HepG2 (cell line): ENCODE results near the gene PHF23. TPM values are rescaled to one million over a fixed set of nuclear protein-coding genes. Genes with fewer than 3 reads are reported as not detected.

Source experiments
- CEBPB ChIP-seq: IDR thresholded peaks from 2 replicates; pipeline ENCODE4 v1.6.1; 2011; ENCODE audit warnings: low read depth, low read length, improper control_type of control experiment, borderline replicate concordance
- CHD4 ChIP-seq: fragments of 200-600 bp; sonication (generic); IDR thresholded peaks from 2 replicates; pipeline ENCODE4 v1.7.0; 2017; ENCODE audit warnings: mild to moderate bottlenecking, low read length, borderline replicate concordance
- ETS1 ChIP-seq: sonication (generic); formaldehyde crosslinking; IDR thresholded peaks from 2 replicates; pipeline ENCODE4 v1.4.0; 2020; ENCODE audit warnings: missing genetic modification reagents
- GLMP ChIP-seq: sonication (generic); formaldehyde crosslinking; IDR thresholded peaks from 2 replicates; pipeline ENCODE4 v1.9.0; 2021; ENCODE audit warnings: missing genetic modification reagents, mild to moderate bottlenecking, borderline replicate concordance
- KLF12 ChIP-seq: sonication (generic); formaldehyde crosslinking; IDR thresholded peaks from 2 replicates; pipeline ENCODE4 v1.4.0; 2020; ENCODE audit warnings: missing genetic modification reagents, borderline replicate concordance
- NFKBIZ ChIP-seq: IDR thresholded peaks from 2 replicates; pipeline ENCODE4 v1.6.1; 2018; ENCODE audit warnings: missing genetic modification reagents, missing compliant biosample characterization
- RERE ChIP-seq: IDR thresholded peaks from 2 replicates; pipeline ENCODE4 v1.6.1; 2016; ENCODE audit warnings: low read depth, missing genetic modification reagents, missing compliant biosample characterization
- SP4 ChIP-seq: sonication (generic); formaldehyde crosslinking; IDR thresholded peaks from 2 replicates; pipeline ENCODE4 v1.8.1; 2023; ENCODE audit warnings: mild to moderate bottlenecking, missing genetic modification reagents
- TAF1 ChIP-seq: sonication (generic); formaldehyde crosslinking; IDR thresholded peaks from 2 replicates; pipeline ENCODE4 v1.4.0; 2020; ENCODE audit warnings: missing genetic modification reagents
- ZFX ChIP-seq: sonication (generic); formaldehyde crosslinking; IDR thresholded peaks from 2 replicates; pipeline ENCODE4 v1.4.0; 2020; ENCODE audit warnings: mild to moderate bottlenecking, low read depth, missing genetic modification reagents, moderate library complexity
- ZMYM4 ChIP-seq: sonication (generic); formaldehyde crosslinking; IDR thresholded peaks from 2 replicates; pipeline ENCODE4 v1.8.1; 2023; ENCODE audit warnings: mild to moderate bottlenecking, missing genetic modification reagents
- ZNF317 ChIP-seq: sonication (generic); formaldehyde crosslinking; IDR thresholded peaks from 2 replicates; pipeline ENCODE4 v1.5.0; 2020; ENCODE audit warnings: mild to moderate bottlenecking, missing genetic modification reagents
- ZNF607 ChIP-seq: sonication (generic); formaldehyde crosslinking; IDR thresholded peaks from 2 replicates; pipeline ENCODE4 v1.5.1; 2020; ENCODE audit warnings: missing genetic modification reagents, mild to moderate bottlenecking, borderline replicate concordance
- polyA plus RNA-seq, 8 experiments: library from polyadenylated mRNA; depleted of rRNA in 3 of 8; stranded (reverse) in 7 of 8; unstranded in 1 of 8; fragments of >200 nt; fragmentation: Illumina TruSeq in 4 of 8; extraction: Trizol in 4 of 8; gene quantifications; 2 replicates each; pipeline versions ENCODE4 v1.2.1 to v1.2.3, GENCODE V29; 2011 to 2016; ENCODE audit warnings: low read depth in 4 of 8, missing spikeins in 1 of 8, mixed read lengths in 1 of 8; ENCODE audit not compliant: insufficient read depth in 1 of 8
- total RNA-seq, 5 experiments: library from RNA; depleted of rRNA; stranded (reverse); fragments of >200 nt; fragmentation: Illumina TruSeq; extraction: Trizol; gene quantifications; 2 replicates each; pipeline ENCODE4 v1.2.3, GENCODE V29; 2016; ENCODE audit warnings: low read depth in 1 of 5
- TF ChIP-seq, protein P1 (sequence below): sonication (generic); formaldehyde crosslinking; IDR thresholded peaks from 2 replicates; pipeline ENCODE4 v1.8.0; 2022; ENCODE audit warnings: mild to moderate bottlenecking, missing genetic modification reagents; ENCODE audit not compliant: insufficient replicate concordance

The PHF23 gene
- total and polyA plus RNA-seq, 2 of the 13 experiments (the other 11 are each of a cell fraction or from before 2014, with no cell fraction given), result 27.6 to 33.2 TPM

DNA sequence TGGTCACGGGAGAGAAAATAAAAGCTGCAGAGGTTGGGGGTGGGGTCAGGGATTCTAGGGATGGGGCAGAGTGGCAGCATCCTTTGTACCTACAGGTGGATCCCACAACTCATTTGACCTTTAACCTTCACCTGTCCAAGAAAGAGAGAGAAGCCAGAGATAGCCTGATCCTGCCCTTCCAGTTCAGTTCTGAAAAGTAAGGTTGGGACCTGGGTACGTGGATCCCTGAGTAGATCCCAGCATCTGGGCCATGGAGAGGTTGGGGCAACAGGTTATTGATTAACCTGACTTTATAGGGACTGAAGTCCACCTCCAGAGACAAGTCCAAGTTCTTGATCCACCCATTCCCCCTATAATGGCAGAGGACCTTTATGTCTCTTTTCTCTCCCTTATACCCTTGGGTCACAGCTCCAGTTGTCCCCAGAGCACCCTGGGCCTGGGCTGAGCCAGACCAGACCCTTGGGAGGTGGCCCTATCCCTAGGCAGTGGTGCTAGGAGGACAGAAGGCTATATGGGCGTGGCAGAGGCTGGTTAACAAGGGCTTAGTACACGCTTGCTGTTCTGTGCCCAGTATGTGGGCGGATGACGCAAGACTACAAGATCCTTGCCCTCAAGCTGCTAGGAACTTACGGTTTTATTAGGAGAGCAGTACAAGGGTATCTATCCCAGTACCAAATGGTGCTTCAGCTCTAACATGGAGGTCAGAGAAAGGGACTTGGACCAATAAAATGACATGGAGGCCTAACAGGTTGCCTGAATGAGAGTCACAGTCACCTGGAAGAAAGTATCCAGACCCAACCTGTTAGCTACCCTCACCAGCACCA, 19.7 kb upstream of the PHF23 start (continued):
- TF ChIP-seq GLMP (CRISPR knock-in tag) (no peak), KLF12 (peak; percentile 63; the same call in 1 of the 2 replicates), ZNF607 (CRISPR knock-in tag) (peak; percentile 32; the same call in 1 of the 2 replicates), CHD4 (peak; percentile 63; the same call in 1 of the 2 replicates), ETS1 (CRISPR knock-in tag) (no peak), ZFX (CRISPR knock-in tag) (peak; percentile 45; the same call in 1 of the 2 replicates), ZMYM4 (CRISPR knock-in tag) (0 out of 2 replicates have a peak, but pooled peaks have one; percentile 44), TAF1 (CRISPR knock-in tag) (no peak), SP4 (CRISPR knock-in tag) (peak; percentile 75; the same call in 1 of the 2 replicates), NFKBIZ (CRISPR knock-in tag) (no peak), RERE (0 out of 2 replicates have a peak, but pooled peaks have one; percentile 28), ZNF317 (CRISPR knock-in tag) (peak; percentile 82), CEBPB (peak; percentile 95)
- TF ChIP-seq, protein P1, sequence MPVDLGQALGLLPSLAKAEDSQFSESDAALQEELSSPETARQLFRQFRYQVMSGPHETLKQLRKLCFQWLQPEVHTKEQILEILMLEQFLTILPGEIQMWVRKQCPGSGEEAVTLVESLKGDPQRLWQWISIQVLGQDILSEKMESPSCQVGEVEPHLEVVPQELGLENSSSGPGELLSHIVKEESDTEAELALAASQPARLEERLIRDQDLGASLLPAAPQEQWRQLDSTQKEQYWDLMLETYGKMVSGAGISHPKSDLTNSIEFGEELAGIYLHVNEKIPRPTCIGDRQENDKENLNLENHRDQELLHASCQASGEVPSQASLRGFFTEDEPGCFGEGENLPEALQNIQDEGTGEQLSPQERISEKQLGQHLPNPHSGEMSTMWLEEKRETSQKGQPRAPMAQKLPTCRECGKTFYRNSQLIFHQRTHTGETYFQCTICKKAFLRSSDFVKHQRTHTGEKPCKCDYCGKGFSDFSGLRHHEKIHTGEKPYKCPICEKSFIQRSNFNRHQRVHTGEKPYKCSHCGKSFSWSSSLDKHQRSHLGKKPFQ (CRISPR knock-in tag), result no peak
